ENCODE measurements around the gene ASB18. TPM values are rescaled to one million over a fixed set of nuclear protein-coding genes. Genes with fewer than 3 reads are reported as not detected.

The ASB18 gene
- total and polyA plus RNA-seq, 2 of the 13 experiments (the other 11 are each of a cell fraction or from before 2014, with no cell fraction given) = not detected

- TF ChIP-seq ZNF362 (CRISPR knock-in tag; IDR thresholded peaks at IDR 0.05; ENCODE audit: borderline replicate concordance) (peak; percentile 74), ELF1 (CRISPR knock-in tag; IDR thresholded peaks at IDR 0.05) (no peak; the same call in 1 of the 2 replicates), ZNF414 (CRISPR knock-in tag; IDR thresholded peaks at IDR 0.05) (no peak), BRD4 (CRISPR knock-in tag; IDR thresholded peaks at IDR 0.05) (no peak), RAD21 (CRISPR knock-in tag; IDR thresholded peaks at IDR 0.05) (peak; percentile 37; the same call in 1 of the 2 replicates), ELK4 (CRISPR knock-in tag; IDR thresholded peaks at IDR 0.05; ENCODE audit: borderline replicate concordance) (no peak), SMC3 (IDR thresholded peaks at IDR 0.05; ENCODE audit: low read length) (peak; percentile 31; the same call in 1 of the 2 replicates), ETV5 (CRISPR knock-in tag; IDR thresholded peaks at IDR 0.05; ENCODE audit: borderline replicate concordance) (peak; percentile 30; the same call in 1 of the 2 replicates), KLF11 (CRISPR knock-in tag; IDR thresholded peaks at IDR 0.05) (no peak), ZNF430 (CRISPR knock-in tag; IDR thresholded peaks at IDR 0.05) (no peak), ZNF749 (CRISPR knock-in tag; IDR thresholded peaks at IDR 0.05; ENCODE audit: borderline replicate concordance) (0 out of 2 replicates have a peak, but pooled peaks have one; percentile 35), ZNF569 (CRISPR knock-in tag; IDR thresholded peaks at IDR 0.05; ENCODE audit: borderline replicate concordance) (no peak), E2F2 (CRISPR knock-in tag; IDR thresholded peaks at IDR 0.05; ENCODE audit: borderline replicate concordance) (no peak), UBTF (CRISPR knock-in tag; IDR thresholded peaks at IDR 0.05) (no peak; the same call in 1 of the 2 replicates), ZNF44 (CRISPR knock-in tag; IDR thresholded peaks at IDR 0.05) (no peak), MAX (IDR thresholded peaks at IDR 0.05) (peak; percentile 57; the same call in 1 of the 2 replicates)
These were observed 86.0 kb downstream of the ASB18 start (continued) for GRCh38 chr2:236177967-236178889.
